ENCODE results near the gene PSMD5.

The PSMD5 gene

GRCh38 chr9:120850315-120850714 is 7.6 kb upstream of the PSMD5 start:
- no peak for DNase-seq (ENCODE audit: low read depth)
- H3K4me3 ChIP-seq (ENCODE audit: low read depth, low read length), result no peak overlapping the region
- no peak for TF ChIP-seq CTCF (IDR thresholded peaks at IDR 0.05; ENCODE audit: insufficient read depth, low read depth, low read length, missing control alignments)

- TF ChIP-seq CTCF (IDR thresholded peaks at IDR 0.05; ENCODE audit: insufficient read depth, low read depth, low read length, missing control alignments), result no peak
- no peak for DNase-seq (ENCODE audit: low read depth)
- no peak overlapping the region for H3K4me3 ChIP-seq (ENCODE audit: low read depth, low read length)
These were observed 4.2 kb upstream of the PSMD5 start for GRCh38 chr9:120846906-120847305.

- DNase-seq (ENCODE audit: low read depth), result no peak
- TF ChIP-seq CTCF (IDR thresholded peaks at IDR 0.05; ENCODE audit: insufficient read depth, low read depth, low read length, missing control alignments), result no peak
- no peak overlapping the region for H3K4me3 ChIP-seq (ENCODE audit: low read depth, low read length)
These were observed 3.6 kb upstream of the PSMD5 start for GRCh38 chr9:120846251-120846889.

- no peak overlapping the region for H3K4me3 ChIP-seq (ENCODE audit: low read depth, low read length)
- no peak for DNase-seq (ENCODE audit: low read depth)
- no peak for TF ChIP-seq CTCF (IDR thresholded peaks at IDR 0.05; ENCODE audit: insufficient read depth, low read depth, low read length, missing control alignments)
These were observed 2.5 kb upstream of the PSMD5 start for GRCh38 chr9:120845255-120845654.

GRCh38 chr9:120841930-120842684 is 615 bp downstream of the PSMD5 start:
- TF ChIP-seq CTCF (IDR thresholded peaks at IDR 0.05; ENCODE audit: insufficient read depth, low read depth, low read length, missing control alignments), result no peak
- DNase-seq (ENCODE audit: low read depth), result no peak
- peak overlapping the region; percentile 69 for H3K4me3 ChIP-seq (ENCODE audit: low read depth, low read length)

- H3K4me3 ChIP-seq (ENCODE audit: low read depth, low read length), result no peak overlapping the region
- DNase-seq (ENCODE audit: low read depth), result no peak
- no peak for TF ChIP-seq CTCF (IDR thresholded peaks at IDR 0.05; ENCODE audit: insufficient read depth, low read depth, low read length, missing control alignments)
These were observed 3.6 kb downstream of the PSMD5 start for GRCh38 chr9:120839146-120839545.
